CD4-positive, alpha-beta T cell treated with Interleukin-1 beta for 1 hour (primary cell): Measurements from ENCODE around the gene RBM23.
"Not testable (repeated sequence)": the region's sequence is repeated elsewhere in the genome, so short reads cannot be mapped to it uniquely, and the experiment has no call there.

Experiments used
- DNase-seq, 2 donors: peaks; one replicate each; pipeline ENCODE4 v3.0.0-alpha.2; 2020 to 2022

Gene RBM23

GRCh38 chr14:22860377-22860776 is 58.6 kb downstream of the RBM23 start:
- DNase-seq, result not testable (repeated sequence)

- DNase-seq, result no peak
Measured at GRCh38 chr14:22856428-22856827, 62.5 kb downstream of the RBM23 start.

DNA sequence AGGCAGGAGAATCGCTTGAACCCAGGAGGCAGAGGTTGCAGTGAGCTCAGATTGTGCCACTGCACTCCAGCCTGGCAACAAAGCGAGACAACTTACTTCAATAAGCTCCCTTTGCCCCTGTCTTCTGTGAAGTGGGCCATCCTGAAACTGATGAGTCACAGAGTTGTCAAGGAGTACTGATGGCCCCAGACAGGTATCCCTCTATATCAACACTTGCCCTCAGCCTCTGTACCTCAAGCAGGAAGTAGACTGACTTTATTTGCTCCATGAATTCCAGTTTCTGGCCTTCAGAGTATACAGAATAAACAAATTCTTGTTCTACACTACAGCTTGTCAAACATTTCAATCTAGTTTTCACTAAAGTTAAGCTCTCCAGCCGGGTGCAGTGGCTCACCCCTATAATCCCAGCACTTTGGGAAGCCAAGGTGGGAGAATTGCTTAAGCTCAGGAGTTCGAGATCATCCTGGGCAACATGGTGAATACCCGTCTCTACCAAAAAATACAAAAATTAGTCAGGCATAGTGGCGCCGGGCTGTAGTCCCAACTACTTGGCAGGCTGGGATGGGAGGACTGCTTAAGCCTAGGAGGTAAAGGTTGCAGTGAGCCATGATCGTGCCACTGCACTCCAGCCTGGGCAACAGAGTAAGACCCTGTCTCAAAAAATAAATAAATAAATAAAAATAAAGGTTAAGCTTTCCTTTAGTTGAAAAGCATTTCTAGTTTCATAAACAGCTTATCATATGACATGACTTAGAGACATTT is 63.8 kb downstream of the RBM23 start:
- no peak for DNase-seq

DNA sequence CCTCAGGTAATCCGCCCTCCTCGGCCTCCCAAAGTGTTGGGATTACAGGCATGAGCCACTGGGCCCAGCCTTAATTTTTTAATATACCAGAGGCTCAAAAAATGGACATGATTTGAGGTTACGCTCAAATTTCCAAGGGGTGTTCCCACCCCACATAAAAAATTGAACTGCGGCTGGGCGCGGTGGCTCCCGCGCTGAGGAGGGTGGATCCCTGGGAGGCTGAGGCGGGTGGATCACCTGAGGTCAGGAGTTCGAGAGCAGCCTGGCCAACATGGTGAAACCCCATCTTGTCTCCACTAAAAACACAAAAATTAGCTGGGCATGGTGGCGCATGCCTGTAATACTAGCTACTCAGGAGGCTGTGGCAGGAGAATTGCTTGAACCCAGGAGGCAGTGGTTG is 64.7 kb downstream of the RBM23 start:
- not testable (repeated sequence) for DNase-seq

DNA sequence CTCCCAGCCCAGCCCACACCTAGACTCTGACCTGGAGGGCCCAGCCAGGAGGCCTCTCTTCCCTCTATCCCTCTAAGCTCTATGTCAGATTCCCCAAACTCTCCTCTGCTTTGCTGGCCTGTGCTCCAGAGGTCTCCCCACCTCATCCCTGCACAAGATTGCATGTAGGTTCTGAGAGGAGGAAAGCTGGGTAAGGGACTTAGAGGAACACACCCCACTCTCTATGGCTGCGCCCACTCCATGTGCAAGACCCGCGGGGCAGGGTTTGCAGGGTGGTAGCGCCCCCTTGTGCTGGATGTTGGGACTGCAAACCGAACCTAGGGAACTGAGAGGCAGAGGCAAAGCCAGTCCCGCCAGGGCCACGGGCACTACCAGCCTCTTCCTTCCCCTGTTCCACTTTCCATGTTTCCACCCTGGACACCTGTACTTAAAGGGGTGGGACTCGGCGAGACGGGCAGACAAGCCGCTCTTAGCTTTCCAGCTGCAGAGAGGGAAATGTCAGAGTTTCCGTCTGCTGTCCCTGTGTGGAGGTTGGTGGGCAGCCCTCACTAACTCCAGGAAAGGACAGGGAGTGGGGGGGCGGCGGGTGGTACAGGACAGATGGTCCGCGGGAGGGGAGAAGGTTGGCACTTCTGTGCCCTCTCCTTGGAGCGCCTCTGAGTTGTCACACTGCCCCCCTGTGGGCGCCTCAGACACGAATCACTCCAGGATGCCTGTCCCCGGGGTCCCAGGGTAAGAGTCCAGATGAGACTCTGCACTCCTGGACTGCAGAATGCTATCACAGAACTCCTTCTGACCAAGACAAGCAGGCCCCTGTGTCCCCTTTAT is 65.8 kb downstream of the RBM23 start:
- peak; percentile 86 to 89 for DNase-seq

DNA sequence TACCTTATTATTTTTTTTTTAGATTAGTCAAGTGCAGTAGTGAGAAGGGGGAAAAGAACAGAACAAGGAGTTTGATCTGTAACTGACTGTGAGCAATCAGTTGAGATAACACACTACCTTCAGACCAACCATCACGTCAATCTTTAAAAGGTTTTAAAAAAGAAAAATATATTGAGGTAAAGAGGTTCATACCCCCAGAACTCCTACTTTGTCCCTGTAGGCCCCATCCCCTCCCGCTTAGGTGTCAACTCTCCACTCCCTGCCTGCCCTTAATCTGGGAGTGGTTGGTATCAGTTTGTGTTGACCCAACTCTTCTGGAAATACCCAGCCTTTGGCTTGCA is 66.4 kb downstream of the RBM23 start:
- no peak for DNase-seq

DNA sequence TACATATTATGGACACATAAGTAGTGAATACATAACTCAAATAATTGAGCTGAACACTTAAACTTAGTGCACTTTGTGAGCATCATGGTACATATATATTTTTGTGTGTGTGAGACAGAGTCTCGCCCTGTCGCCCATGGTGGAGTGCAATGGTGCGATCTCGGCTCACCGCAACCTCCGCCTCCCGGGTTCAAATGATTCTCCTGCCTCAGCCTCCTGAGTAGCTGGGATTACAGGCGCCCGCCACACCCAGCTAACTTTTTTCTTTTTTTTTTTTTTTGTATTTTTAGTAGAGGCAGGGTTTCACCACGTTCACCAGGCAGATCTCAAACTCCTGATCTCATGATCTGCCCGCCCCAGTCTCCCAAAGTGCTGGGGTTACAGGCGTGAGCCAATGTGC is 66.8 kb downstream of the RBM23 start:
- DNase-seq, result not testable (repeated sequence)

GRCh38 chr14:22850944-22851764 is 67.8 kb downstream of the RBM23 start:
- peak in 1 of 2 donors; percentile 39 for DNase-seq

DNA sequence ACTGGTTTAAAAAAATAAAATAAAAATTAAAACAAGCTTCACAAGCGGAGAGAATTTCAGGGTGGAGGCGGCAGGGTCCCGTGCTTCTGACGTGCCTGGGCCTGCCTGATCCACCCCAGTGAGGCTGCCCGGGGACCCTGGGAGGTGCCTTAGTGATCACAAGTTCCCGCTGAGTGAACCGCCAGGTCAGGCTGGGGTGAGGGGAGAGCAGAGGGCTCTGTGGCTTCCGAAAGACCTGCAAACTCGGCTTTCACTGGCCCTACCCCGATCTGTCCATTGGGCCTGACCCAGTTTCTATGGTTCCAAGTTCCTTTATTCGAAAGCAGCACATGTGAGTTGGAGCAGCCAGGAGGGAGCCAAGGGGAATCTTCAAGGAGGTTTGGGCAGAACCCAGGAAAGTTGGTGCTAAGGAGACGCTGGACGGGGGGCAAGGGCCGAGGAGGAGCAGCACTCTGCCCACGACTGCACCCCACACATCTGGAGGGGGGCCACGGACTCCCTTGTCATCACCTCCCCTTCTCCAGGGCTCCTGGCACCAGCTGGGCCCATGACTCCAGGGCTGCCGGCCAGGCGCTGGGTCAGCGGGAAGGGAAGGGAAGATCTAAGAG is 69.6 kb downstream of the RBM23 start:
- no peak for DNase-seq

- no peak for DNase-seq
Measured at GRCh38 chr14:22848351-22849164, 70.4 kb downstream of the RBM23 start.

GRCh38 chr14:22847661-22848341 is 71.1 kb downstream of the RBM23 start:
- DNase-seq, result peak in 1 of 2 donors; percentile 24

DNA sequence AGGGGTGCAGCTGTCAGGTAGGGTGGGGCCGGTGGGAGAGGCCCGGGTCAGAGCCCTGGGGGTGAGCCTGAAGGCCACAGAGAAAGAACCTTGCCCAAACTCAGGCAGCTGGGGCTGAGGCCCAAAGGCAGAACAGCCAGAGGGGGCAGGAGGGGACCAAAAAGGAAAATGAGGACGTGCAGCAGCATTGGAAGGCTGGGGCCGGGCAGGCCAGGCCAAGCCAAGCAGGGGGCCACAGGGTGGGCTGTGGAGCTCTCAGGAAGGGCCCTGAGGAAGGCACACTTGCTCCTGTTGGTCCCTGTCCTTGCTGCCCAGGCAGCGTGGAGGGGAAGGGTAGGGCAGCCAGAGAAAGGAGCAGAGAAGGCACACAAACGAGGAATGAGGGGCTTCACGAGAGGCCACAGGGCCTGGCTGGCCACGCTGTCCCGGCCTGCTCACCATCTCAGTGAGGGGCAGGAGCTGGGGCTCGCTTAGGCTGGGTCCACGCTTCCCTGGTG is 72.1 kb downstream of the RBM23 start:
- no peak for DNase-seq

- no peak for DNase-seq
Measured at GRCh38 chr14:22845821-22846625, 72.9 kb downstream of the RBM23 start.

- DNase-seq, result no peak
Measured at GRCh38 chr14:22845103-22845394, 73.9 kb downstream of the RBM23 start.

- no peak for DNase-seq
Measured at GRCh38 chr14:22844221-22845102, 74.5 kb downstream of the RBM23 start.
